Measurements from ENCODE around the gene FAM50B.

DNA sequence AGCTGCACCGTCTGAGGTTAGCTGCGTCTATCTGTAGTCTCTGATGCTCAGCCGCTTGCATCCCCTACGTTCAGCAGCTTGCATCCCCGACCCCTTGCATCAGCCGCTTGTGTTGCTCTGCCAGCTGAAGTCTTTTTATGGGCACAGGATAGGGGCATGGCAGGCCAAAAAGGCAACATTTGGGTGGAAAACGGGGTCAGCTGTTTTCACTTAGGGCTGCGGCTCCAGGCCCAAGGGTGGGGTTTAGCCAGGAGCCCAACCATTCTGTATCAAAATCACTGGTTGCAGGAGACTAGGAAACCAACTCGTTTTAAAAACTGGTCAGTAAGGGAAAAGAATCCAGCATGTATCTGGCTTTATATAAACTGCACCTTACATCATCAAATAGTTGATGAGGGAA is 49.9 kb downstream of the FAM50B start:
- no peak for TF ChIP-seq POLR2A (IDR thresholded peaks at IDR 0.05)
- TF ChIP-seq, protein P1, sequence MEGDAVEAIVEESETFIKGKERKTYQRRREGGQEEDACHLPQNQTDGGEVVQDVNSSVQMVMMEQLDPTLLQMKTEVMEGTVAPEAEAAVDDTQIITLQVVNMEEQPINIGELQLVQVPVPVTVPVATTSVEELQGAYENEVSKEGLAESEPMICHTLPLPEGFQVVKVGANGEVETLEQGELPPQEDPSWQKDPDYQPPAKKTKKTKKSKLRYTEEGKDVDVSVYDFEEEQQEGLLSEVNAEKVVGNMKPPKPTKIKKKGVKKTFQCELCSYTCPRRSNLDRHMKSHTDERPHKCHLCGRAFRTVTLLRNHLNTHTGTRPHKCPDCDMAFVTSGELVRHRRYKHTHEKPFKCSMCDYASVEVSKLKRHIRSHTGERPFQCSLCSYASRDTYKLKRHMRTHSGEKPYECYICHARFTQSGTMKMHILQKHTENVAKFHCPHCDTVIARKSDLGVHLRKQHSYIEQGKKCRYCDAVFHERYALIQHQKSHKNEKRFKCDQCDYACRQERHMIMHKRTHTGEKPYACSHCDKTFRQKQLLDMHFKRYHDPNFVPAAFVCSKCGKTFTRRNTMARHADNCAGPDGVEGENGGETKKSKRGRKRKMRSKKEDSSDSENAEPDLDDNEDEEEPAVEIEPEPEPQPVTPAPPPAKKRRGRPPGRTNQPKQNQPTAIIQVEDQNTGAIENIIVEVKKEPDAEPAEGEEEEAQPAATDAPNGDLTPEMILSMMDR (IDR thresholded peaks at IDR 0.05): no peak

Measured in esophagus squamous epithelium (tissue), 4 donors.